Nephron (organoid): ENCODE results near the gene UNCX.

ENCODE experiments used
- H3K27ac Mint-ChIP-seq, 3 experiments: 2 replicates each; pipeline ENCODE4 v1.8.0; 2020; ENCODE audit warnings: mixed read lengths in 3 of 3, mild to moderate bottlenecking in 2 of 3, moderate library complexity in 1 of 3
- H3K27me3 Mint-ChIP-seq: 2 replicates; pipeline ENCODE4 v1.8.0; 2021; ENCODE audit warnings: low read depth, mild to moderate bottlenecking, moderate library complexity, mixed read lengths
- H3K36me3 Mint-ChIP-seq: 2 replicates; pipeline ENCODE4 v1.8.0; 2020; ENCODE audit warnings: low read depth, mixed read lengths
- H3K4me1 Mint-ChIP-seq: 2 replicates; pipeline ENCODE4 v1.8.0; 2020; ENCODE audit warnings: mixed read lengths
- H3K4me3 Mint-ChIP-seq, 3 experiments: 2 replicates each; pipeline ENCODE4 v1.8.0; 2020; ENCODE audit warnings: mild to moderate bottlenecking in 3 of 3, mixed read lengths in 3 of 3, moderate library complexity in 2 of 3
- H3K9me3 Mint-ChIP-seq: 2 replicates; pipeline ENCODE4 v1.8.0; 2020; ENCODE audit warnings: mixed read lengths
- TF ChIP-seq, protein P1 (sequence below), 3 experiments: fragments of 200-600 bp; sonication (generic); IDR thresholded peaks; one replicate each; pipeline ENCODE4 v1.5.0; 2021; ENCODE audit warnings: antibody characterized with exemption in 3 of 3; ENCODE audit not compliant: unreplicated experiment in 3 of 3

The UNCX gene

DNA sequence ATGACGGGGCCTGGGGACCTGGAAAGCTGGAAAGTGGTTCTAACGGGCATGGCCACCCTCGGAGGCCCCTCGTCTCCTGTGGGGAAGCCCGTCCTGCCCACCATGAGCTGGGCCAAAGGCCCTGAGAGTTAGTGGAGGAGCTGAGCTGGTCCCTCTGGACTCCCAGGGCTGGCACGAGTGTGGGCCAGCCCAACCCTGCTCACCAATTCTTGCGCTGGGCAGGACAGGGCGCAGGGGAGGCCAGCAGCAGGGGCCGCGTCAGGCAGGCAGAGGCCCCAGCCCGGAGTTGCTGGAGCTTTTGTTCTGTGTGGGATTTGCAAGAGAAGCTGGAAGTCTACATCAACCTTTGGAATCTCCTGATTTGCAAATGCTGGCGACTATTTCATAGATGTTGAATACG, 29.8 kb downstream of the UNCX start:
- Mint-ChIP-seq H3K9me3 (no peaks in the 10 kb centered on the region), H3K27ac (no peak overlapping the region), H3K36me3 (no peaks in the 10 kb centered on the region), H3K27me3 (peaks cover 53% of the 10 kb centered on the region), H3K4me1 (peaks cover 5% of the 10 kb centered on the region), H3K4me3 (no peak overlapping the region)
- TF ChIP-seq, protein P1, sequence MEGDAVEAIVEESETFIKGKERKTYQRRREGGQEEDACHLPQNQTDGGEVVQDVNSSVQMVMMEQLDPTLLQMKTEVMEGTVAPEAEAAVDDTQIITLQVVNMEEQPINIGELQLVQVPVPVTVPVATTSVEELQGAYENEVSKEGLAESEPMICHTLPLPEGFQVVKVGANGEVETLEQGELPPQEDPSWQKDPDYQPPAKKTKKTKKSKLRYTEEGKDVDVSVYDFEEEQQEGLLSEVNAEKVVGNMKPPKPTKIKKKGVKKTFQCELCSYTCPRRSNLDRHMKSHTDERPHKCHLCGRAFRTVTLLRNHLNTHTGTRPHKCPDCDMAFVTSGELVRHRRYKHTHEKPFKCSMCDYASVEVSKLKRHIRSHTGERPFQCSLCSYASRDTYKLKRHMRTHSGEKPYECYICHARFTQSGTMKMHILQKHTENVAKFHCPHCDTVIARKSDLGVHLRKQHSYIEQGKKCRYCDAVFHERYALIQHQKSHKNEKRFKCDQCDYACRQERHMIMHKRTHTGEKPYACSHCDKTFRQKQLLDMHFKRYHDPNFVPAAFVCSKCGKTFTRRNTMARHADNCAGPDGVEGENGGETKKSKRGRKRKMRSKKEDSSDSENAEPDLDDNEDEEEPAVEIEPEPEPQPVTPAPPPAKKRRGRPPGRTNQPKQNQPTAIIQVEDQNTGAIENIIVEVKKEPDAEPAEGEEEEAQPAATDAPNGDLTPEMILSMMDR (IDR thresholded peaks at IDR 0.05; ENCODE audit: unreplicated experiment in 3 of 3): no peak

DNA sequence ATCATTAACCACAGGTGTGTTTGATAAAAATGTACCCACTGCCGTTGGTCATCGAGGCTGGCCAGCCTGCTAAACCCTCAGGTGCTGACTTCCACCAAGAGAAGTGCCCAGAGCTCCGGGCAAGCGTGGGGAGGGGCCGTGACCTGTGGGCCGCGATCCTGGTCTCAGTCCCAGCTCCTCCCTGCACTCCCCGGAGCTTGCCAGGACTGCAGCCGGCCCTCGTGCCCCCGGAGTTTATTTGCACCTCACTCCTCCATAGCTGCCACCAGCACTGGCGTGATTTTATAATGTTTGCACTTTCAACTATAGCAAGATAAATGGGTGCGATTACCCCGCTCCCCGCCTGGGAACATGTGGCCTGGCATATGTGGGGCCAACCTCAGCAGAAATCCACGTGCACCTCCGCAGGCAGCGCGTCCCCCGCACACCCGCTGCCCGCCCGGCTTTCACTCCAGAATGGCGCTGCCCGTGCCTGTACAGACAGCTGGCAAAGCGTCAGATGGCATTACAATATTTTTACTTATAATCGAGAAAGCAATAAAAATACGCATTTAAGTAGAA, 30.8 kb downstream of the UNCX start:
- Mint-ChIP-seq H3K9me3 (no peaks in the 10 kb centered on the region), H3K4me1 (peaks cover 5% of the 10 kb centered on the region), H3K27ac (no peak overlapping the region), H3K36me3 (no peaks in the 10 kb centered on the region), H3K4me3 (no peak overlapping the region), H3K27me3 (peaks cover 52% of the 10 kb centered on the region)
- TF ChIP-seq, protein P1 (IDR thresholded peaks at IDR 0.05; ENCODE audit: unreplicated experiment in 3 of 3): no peak

DNA sequence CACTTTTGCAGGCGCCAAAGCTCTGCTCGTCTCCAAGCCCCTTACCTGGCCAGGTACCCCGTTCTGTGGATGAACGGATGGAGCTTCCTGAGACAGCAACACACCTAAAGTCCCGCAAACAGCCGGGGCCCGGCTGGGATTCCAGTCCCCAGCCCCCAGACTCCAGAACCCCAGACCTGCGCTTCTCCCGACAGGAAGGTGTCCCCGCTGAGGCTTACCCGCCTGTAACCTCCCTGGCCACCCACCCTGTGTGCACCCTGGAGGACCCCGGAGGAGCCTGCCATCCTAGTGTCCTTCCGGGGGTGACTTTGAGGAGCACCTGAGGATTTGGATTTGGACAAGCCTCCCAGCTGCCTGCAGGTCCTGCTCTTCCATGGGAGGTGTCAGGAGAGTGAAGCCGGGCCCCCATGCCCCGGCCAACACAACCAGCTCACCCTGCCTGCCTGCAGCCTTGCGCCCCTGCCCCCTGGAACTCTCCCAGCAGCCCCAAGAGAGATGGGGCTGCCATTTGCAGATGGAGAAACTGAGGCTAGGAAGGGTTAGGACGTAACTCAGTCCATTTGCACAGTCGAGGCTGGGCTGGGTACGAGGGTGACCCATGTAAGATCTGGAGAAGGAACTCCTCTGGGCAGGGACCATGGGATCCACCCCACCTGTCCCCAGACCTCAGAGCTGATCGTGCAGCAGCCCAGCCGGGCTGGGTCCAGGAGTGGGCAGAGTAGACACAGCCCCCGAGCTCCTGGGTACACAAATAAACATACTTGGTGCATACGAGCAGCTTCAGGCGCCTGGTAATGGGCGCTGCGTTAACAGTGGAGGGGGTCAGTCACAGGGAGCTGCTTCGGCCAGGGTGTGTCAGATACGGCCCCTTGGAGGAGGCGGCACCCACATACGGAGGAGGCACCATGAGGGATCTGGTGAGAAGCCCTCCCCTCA, 31.9 kb downstream of the UNCX start:
- Mint-ChIP-seq H3K4me1 (peaks cover 9% of the 10 kb centered on the region), H3K27ac (no peak overlapping the region), H3K4me3 (no peak overlapping the region), H3K27me3 (peaks cover 58% of the 10 kb centered on the region), H3K9me3 (no peaks in the 10 kb centered on the region), H3K36me3 (no peaks in the 10 kb centered on the region)
- TF ChIP-seq, protein P1 (IDR thresholded peaks at IDR 0.05; ENCODE audit: unreplicated experiment in 3 of 3): no peak

DNA sequence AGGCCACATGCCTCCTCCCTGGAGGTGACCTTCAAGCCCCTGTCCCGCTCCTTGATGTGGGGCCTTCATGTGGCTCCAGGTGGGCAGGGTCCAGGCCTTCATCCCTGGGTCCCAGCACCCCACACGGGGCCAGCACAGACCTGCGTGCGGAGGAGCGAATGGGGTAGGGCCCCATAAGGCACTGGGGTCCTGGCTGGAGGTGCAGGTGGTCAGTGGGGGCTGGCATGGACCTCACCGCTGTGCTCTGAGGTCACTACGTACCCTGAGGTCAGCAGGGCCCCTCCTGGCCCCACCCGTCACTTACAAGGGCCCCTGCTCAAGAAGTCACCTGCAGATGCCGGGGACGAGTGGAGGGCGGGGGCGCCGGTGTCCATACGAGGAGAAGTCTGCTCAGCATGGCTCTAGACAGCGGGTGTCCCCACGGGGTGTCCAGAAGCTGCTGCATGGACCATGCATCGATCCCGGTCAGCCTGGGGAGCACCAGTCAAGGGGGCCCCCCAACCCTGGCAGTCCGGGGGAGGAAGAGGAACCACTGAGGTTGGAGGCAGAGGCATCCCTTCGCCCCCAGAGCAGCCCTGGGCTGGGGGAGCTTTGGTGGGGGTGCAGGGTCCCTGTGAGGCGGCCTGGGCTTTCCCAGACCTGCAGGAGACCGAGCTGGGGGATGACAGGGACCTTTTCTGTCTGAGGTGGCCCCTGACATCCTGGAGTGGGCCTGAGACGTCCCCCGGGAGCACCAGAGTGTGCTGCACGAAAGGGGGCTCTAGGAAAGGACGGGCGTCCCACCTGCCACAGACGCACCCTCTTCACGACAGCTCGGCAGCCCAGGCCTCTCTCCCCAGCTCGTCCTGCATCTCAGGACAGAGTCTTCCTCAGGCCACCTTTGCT, 34.6 kb downstream of the UNCX start:
- Mint-ChIP-seq H3K4me1 (peaks cover 4% of the 10 kb centered on the region), H3K27ac (no peak overlapping the region), H3K27me3 (peaks cover 50% of the 10 kb centered on the region), H3K4me3 (no peak overlapping the region), H3K36me3 (peaks cover 3% of the 10 kb centered on the region), H3K9me3 (no peaks in the 10 kb centered on the region)
- TF ChIP-seq, protein P1 (IDR thresholded peaks at IDR 0.05; ENCODE audit: unreplicated experiment in 3 of 3): no peak

DNA sequence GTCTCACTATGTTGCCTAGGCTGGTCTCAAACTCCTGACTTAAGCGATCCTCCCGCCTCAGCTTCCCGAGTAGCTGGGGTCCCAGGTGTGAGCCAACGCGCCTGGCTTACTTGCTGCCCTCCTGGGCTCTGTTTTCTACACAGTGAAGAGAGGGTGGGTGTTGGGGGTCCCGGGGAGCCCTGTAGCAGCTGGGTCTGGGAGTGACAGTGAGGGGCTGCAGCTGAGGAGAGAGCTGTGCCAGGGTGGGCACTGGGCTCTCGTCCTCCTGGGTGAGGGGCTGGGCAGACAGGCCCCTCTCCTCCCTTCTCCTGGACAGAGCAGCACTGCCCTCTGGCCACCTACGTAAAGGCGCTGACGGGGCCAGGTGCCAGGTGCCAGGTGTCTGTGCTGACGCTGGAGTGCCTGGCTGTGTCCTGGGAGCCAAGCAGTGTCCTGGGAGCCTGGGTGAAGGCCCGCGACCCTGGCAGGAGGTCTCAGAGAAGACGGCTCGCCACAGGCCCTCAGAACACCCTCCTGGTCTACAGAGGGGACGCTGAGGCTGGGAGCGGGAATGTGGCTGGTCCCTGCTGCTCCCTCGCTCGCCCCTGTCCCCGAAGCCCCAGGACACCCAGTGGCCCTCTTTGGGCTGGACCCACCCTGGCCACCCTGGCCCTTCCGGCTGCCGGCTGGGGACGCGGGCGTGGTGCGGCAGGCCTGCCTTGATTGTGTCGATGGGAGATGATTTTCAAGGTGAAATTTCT, 35.6 kb downstream of the UNCX start:
- H3K4me1 Mint-ChIP-seq: peaks cover 4% of the 10 kb centered on the region
- no peak overlapping the region for H3K4me3 Mint-ChIP-seq
- no peak overlapping the region for H3K27ac Mint-ChIP-seq
- no peaks in the 10 kb centered on the region for H3K9me3 Mint-ChIP-seq
- peaks cover 3% of the 10 kb centered on the region for H3K36me3 Mint-ChIP-seq
- H3K27me3 Mint-ChIP-seq: peaks cover 42% of the 10 kb centered on the region
- TF ChIP-seq, protein P1 (IDR thresholded peaks at IDR 0.05; ENCODE audit: unreplicated experiment in 3 of 3): no peak
